Activated CD4-positive, alpha-beta T cell treated with anti-CD3 and anti-CD28 coated beads for 24 hours (primary cell): ENCODE data around the gene NOL11.
"Not testable (repeated sequence)": the region's sequence is repeated elsewhere in the genome, so short reads cannot be mapped to it uniquely, and the experiment has no call there.

Experiments
- DNase-seq, 2 donors: peaks; one replicate each; pipeline ENCODE4 v3.0.0-alpha.2; 2020; ENCODE audit warnings: low read depth in 2 of 2

NOL11 gene

GRCh38 chr17:67708378-67708777 lies 9.4 kb upstream of the NOL11 start:
- DNase-seq = no peak

GRCh38 chr17:67711916-67712315 lies 5.8 kb upstream of the NOL11 start:
- no peak for DNase-seq

- no peak for DNase-seq
Observed at GRCh38 chr17:67712375-67712774, 5.4 kb upstream of the NOL11 start.

- DNase-seq = no peak
Observed at GRCh38 chr17:67713169-67713568, 4.6 kb upstream of the NOL11 start.

GRCh38 chr17:67716405-67716798 lies 1.3 kb upstream of the NOL11 start:
- DNase-seq = no peak

- DNase-seq = no peak
Observed at GRCh38 chr17:67717192-67717623, 528 bp upstream of the NOL11 start.

- DNase-seq = peak in 1 of 2 donors; percentile 9
Observed at GRCh38 chr17:67718325-67718941, 697 bp downstream of the NOL11 start.

- DNase-seq = no peak
Observed at GRCh38 chr17:67725373-67725791, 7.6 kb downstream of the NOL11 start.

- no peak for DNase-seq
Observed at GRCh38 chr17:67725807-67726206, 8.1 kb downstream of the NOL11 start.

GRCh38 chr17:67727152-67728039 lies 9.7 kb downstream of the NOL11 start:
- DNase-seq = not testable (repeated sequence)

GRCh38 chr17:67729903-67730302 lies 12.2 kb downstream of the NOL11 start:
- DNase-seq = no peak

- no peak for DNase-seq
Observed at GRCh38 chr17:67730731-67731130, 13.0 kb downstream of the NOL11 start.

GRCh38 chr17:67733449-67733848 lies 15.7 kb downstream of the NOL11 start:
- DNase-seq = no peak

- DNase-seq = no peak
Observed at GRCh38 chr17:67737145-67737544, 19.4 kb downstream of the NOL11 start.

- DNase-seq = no peak
Observed at GRCh38 chr17:67742025-67742424, 24.3 kb downstream of the NOL11 start.

- DNase-seq = no peak
Observed at GRCh38 chr17:67746704-67747571, 29.2 kb downstream of the NOL11 start.

GRCh38 chr17:67747681-67748235 lies 30.0 kb downstream of the NOL11 start:
- DNase-seq = no peak

- no peak for DNase-seq
Observed at GRCh38 chr17:67750067-67750466, 32.3 kb downstream of the NOL11 start.

GRCh38 chr17:67751101-67752074 lies 33.7 kb downstream of the NOL11 start:
- no peak for DNase-seq

GRCh38 chr17:67752160-67752559 lies 34.4 kb downstream of the NOL11 start:
- DNase-seq = not testable (repeated sequence)

- no peak for DNase-seq
Observed at GRCh38 chr17:67753026-67753425, 35.3 kb downstream of the NOL11 start.
